GM12875 (cell line): ENCODE results near the gene WEE1.

Experiments used
- H3K4me3 ChIP-seq: one replicate; pipeline ENCODE4 v1.5.1; 2011; ENCODE audit warnings: low read depth, low read length, control low read depth
- TF ChIP-seq, protein P1 (sequence below): IDR thresholded peaks from 2 replicates; pipeline ENCODE4 v1.5.1; 2011; ENCODE audit warnings: low read depth, mild to moderate bottlenecking, control low read depth, inconsistent platforms, low read length, moderate library complexity, borderline replicate concordance; ENCODE audit not compliant: insufficient read depth

Gene WEE1

DNA sequence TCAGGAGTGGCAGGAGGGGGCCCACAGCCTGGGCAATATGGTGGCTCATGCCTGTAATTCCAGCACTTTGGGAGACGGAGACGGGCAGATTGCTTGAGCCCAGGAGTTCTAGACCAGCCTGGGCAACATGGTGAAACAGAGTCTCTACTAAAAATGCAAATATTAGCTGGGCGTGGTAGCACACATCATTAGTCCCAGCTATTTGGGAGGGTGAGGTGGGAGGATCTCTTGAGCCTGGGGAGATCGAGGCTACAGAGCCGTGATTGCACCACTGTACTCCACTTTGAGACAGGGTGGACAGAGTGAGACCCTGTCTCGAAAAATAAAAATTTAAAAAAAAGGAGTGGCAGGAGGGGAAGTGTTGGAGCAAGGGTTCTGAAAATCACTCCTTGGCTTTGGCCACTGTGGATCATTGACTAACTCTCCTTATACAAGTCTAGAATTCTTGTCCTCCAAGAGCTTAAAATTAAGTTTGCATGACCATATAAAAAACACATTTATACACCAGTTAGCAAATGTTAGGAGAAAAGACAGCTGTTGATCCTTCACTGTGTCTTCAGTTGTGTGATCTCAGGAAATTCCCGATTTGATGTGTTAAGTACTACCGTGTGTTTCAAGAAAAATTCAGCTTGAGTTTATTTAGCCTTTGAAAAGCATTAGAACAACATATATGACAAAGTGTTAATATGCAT is 2.3 kb upstream of the WEE1 start:
- no peak overlapping the region for H3K4me3 ChIP-seq
- TF ChIP-seq, protein P1, sequence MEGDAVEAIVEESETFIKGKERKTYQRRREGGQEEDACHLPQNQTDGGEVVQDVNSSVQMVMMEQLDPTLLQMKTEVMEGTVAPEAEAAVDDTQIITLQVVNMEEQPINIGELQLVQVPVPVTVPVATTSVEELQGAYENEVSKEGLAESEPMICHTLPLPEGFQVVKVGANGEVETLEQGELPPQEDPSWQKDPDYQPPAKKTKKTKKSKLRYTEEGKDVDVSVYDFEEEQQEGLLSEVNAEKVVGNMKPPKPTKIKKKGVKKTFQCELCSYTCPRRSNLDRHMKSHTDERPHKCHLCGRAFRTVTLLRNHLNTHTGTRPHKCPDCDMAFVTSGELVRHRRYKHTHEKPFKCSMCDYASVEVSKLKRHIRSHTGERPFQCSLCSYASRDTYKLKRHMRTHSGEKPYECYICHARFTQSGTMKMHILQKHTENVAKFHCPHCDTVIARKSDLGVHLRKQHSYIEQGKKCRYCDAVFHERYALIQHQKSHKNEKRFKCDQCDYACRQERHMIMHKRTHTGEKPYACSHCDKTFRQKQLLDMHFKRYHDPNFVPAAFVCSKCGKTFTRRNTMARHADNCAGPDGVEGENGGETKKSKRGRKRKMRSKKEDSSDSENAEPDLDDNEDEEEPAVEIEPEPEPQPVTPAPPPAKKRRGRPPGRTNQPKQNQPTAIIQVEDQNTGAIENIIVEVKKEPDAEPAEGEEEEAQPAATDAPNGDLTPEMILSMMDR: no peak

DNA sequence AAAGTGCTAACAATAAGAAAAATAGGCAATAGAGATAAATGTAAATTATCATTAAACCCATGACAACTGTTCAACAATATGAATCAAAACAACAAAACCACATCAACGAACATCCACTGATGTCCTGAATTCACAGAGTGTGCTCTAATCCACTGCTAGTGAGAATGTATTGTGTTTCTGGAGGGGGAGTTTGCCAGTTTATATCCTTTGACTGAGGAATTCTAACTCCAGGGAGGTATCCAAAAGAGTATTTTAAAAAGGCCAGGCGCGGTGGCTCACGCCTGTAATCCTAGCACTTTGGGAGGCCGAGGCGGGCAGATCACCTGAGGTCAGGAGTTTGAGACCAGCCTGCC is 1.7 kb upstream of the WEE1 start:
- H3K4me3 ChIP-seq: no peak overlapping the region
- TF ChIP-seq, protein P1: no peak

DNA sequence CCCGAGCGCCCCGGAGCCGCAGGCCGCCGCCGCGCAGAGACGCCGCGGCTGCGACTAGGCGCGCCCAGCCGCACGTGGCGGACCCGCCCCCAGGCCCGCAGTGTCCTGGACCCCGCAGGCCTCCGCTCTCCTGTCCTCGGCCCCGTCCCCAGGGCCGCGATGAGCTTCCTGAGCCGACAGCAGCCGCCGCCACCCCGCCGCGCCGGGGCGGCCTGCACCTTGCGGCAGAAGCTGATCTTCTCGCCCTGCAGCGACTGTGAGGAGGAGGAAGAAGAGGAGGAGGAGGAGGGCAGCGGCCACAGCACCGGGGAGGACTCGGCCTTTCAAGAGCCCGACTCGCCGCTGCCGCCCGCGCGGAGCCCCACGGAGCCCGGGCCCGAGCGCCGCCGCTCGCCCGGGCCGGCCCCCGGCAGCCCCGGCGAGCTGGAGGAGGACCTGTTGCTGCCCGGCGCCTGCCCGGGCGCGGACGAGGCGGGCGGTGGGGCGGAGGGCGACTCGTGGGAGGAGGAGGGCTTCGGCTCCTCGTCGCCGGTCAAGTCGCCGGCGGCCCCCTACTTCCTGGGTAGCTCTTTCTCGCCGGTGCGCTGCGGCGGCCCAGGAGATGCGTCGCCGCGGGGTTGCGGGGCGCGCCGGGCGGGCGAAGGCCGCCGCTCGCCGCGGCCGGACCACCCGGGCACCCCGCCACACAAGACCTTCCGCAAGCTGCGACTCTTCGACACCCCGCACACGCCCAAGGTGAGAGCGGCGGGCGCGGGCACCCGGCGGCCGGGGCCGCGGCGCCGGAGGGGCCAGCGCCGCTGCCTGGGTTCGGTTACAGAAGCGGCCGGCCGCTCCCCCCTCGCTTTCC is 528 bp downstream of the WEE1 start:
- TF ChIP-seq, protein P1: no peak
- peak overlapping the region; percentile 91 for H3K4me3 ChIP-seq

DNA sequence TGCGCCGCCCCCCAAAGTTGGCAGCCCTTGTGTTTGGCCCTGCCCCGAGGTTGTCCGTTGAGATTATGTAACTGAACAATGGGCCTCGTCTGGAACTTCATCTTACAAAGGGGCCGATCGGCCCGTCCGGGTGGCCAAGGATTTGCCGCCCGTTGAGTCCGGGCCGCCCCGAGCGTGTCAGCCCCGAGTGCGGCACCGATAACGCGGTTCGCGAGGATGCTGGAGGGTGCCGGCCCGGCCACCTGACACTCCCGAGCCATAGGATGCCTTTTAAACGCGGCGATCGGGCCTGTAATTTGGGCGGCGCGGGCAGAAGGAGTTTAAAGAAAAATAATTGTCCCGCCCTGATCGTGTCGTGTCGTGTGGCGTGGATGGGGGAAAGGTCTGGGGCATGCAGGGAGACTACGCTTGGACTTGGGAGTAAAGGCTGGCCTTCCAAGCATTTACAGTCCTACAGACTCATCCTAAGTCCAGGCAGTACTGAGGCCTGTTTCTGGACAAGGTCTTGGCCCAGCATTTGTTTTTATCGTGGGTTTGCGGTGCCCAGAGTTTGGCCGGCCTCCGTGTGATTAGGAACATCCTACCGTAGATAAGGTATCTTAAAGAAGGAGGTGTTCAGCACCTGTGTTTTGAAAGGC is 1.3 kb downstream of the WEE1 start:
- TF ChIP-seq, protein P1: no peak
- peak overlapping the region; percentile 91 for H3K4me3 ChIP-seq

DNA sequence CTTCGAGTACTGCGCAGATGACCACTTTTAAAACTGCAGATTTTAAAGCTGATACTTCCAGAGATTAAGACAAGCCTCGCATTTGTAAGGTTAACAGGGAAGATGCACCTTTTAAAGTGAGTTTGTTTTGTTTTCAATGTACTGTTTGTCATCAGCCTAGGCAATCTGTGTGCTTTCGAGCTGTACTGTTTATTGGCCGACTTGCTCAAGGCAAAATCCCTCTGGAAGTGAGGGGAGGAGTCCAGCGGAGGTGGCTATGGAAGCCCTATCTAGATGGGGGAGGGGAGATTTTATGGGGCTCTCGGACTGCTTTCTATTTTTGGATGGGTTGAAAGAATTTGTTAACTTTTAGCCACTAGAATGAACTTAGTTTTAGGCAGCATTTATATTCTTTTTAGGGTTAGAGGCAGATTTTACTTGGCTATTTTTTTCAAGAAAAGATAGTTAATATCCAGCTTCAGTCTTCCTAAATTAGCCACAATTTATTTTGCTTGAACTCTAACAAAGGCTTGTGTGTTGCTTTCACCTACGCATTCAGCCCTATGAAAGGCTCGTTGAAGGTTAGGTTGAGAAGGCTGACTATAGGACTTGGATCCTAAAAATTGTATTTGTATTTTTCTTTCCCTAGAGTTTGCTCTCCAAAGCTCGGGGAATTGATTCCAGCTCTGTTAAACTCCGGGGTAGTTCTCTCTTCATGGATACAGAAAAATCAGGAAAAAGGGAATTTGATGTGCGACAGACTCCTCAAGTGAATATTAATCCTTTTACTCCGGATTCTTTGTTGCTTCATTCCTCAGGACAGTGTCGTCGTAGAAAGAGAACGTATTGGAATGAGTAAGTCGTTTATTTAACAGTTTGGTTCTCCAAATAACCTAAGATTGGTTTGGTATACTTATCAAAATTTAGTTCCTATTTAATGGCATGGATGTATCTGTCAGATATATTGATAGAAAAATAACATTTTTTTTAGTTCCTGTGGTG is 2.1 kb downstream of the WEE1 start:
- TF ChIP-seq, protein P1: no peak
- peak overlapping the region; percentile 91 for H3K4me3 ChIP-seq

DNA sequence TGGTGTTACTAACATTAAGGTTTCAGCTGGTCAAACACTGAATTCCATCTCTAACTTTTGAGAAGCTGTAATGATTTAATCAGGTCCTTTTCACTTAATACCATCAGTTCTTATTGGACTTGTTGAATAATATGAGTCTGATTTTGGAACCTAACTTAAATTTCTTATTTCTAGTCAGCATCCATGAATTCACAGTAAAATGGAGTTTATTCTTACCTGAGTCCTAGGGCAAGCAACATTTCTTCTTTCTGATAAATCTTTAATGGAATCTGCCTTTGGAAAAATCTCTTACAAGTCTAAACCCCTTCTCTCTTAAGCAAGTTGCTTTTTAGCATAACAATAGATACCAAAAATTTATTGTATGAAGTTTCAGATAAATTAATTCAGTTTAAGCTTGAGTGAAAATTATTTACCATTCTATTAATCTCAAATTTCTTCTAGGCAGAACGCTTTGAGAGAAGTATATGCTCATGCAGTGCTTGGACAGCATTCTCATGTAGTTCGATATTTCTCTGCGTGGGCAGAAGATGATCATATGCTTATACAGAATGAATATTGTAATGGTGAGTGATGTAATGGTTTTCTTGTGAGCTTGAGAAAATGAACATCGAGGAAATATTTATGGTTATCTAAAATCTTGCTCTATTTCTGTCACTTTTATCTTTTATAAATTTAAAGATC is 3.4 kb downstream of the WEE1 start:
- TF ChIP-seq, protein P1: no peak
- H3K4me3 ChIP-seq: peak overlapping the region; percentile 91
